CD4-positive, alpha-beta T cell treated with Interleukin-12 subunit alpha and Interleukin-12 subunit beta, for 1 hour (primary cell): ENCODE data around the gene GNG8.

Experiments
- DNase-seq: peaks from one replicate; pipeline ENCODE4 v3.0.0-alpha.2; 2020

GNG8 gene

GRCh38 chr19:46635920-46636761 lies at the start of gene GNG8:
Gene GNG8, minus strand, starts transcription at chr19:46636202. Its CDS starts 1,520 bp downstream, at chr19:46634682.
- DNase-seq, result peak; percentile 38

GRCh38 chr19:46685189-46685588 lies 49.2 kb upstream of the GNG8 start:
- no peak for DNase-seq

- DNase-seq, result peak; percentile 70
These were observed 42.2 kb upstream of the GNG8 start for GRCh38 chr19:46678110-46678732.

- no peak for DNase-seq
These were observed 38.6 kb upstream of the GNG8 start for GRCh38 chr19:46674416-46675178.

GRCh38 chr19:46670813-46671212 lies 34.8 kb upstream of the GNG8 start:
- no peak for DNase-seq

GRCh38 chr19:46668662-46669061 lies 32.7 kb upstream of the GNG8 start:
- DNase-seq, result no peak

GRCh38 chr19:46665072-46665471 lies 29.1 kb upstream of the GNG8 start:
- no peak for DNase-seq

GRCh38 chr19:46661735-46662592 lies 26.0 kb upstream of the GNG8 start:
- DNase-seq, result peak; percentile 80

- DNase-seq, result peak; percentile 100
These were observed 25.2 kb upstream of the GNG8 start, which contains the start of gene DACT3 for GRCh38 chr19:46661020-46661731. Gene DACT3, minus strand, starts transcription at chr19:46661182. Its CDS starts 118 bp downstream, at chr19:46661064.

- DNase-seq, result peak; percentile 16
These were observed 24.6 kb upstream of the GNG8 start for GRCh38 chr19:46660551-46661019.

- no peak for DNase-seq
These were observed 24.1 kb upstream of the GNG8 start for GRCh38 chr19:46660008-46660517.

GRCh38 chr19:46659151-46660007 lies 23.4 kb upstream of the GNG8 start:
- no peak for DNase-seq

GRCh38 chr19:46656541-46656940 lies 20.5 kb upstream of the GNG8 start:
- no peak for DNase-seq

- no peak for DNase-seq
These were observed 18.7 kb upstream of the GNG8 start for GRCh38 chr19:46654621-46655152.

- DNase-seq, result no peak
These were observed 14.4 kb upstream of the GNG8 start for GRCh38 chr19:46650445-46650844.

GRCh38 chr19:46648961-46649960 lies 13.3 kb upstream of the GNG8 start:
- no peak for DNase-seq

- DNase-seq, result no peak
These were observed 12.3 kb upstream of the GNG8 start for GRCh38 chr19:46648060-46648960.

- no peak for DNase-seq
These were observed 10.4 kb upstream of the GNG8 start for GRCh38 chr19:46646402-46646801.
